Stimulated activated CD4-positive, alpha-beta T cell treated with anti-CD3 and anti-CD28 coated beads, TNF-alpha, amount 100 ng/mL, for 24 hours (primary cell): ENCODE data around the gene FBXW7.

Source experiments
- DNase-seq, 3 experiments: peaks; one replicate each; pipeline ENCODE4 v3.0.0-alpha.2; 2020; ENCODE audit warnings: low read depth in 3 of 3

The FBXW7 gene

DNA sequence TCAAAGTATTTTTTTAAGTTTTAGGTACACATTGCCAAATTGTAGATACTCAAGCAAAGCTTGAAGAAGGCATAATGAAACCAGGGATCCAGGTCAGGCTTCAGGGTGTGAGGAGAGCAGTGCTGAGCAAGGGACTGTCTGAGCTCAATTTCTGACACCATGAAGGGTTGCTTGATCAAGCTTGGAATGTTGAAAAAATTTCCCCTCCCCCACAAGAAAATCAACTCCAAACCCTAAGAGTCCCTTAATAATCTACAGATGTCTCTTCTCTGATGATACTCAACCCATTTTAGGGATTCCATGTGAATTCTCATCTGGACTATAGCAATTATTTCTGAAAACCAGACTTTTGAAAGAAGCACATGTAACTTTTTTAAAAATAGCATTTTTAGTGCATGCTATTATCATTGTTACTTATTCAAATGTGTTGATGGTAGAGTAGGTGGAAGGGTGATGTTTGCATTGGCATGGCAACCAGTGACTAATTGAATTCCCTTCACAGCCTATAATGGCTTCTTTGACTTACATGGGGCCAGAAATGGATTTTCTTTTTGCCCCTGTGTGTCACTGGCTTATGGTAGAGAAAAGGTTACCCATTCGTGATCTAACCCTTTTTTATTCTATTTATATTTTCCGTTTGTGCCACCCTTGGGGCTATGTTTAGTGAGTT lies 252.0 kb downstream of the FBXW7 start:
- no peak for DNase-seq

DNA sequence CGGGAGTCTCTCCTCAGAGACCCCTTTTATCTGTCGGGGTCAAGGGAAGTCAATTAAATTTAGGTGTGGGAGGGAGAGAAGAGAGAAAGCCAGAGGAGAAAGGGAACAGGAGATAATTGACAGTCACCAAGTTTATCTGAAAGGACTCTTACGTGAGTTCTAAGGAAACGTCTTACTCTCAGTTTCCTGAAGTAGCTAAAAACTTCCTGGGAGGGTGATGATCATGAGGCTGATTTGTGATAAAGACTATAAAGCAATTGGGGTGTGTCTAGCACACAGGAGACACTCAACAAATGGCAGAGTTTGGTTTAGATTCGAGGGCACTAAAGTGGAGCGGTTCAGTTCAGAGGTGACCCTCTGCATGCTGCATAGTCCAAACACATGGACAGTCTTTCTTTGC lies 254.1 kb downstream of the FBXW7 start:
- no peak for DNase-seq

DNA sequence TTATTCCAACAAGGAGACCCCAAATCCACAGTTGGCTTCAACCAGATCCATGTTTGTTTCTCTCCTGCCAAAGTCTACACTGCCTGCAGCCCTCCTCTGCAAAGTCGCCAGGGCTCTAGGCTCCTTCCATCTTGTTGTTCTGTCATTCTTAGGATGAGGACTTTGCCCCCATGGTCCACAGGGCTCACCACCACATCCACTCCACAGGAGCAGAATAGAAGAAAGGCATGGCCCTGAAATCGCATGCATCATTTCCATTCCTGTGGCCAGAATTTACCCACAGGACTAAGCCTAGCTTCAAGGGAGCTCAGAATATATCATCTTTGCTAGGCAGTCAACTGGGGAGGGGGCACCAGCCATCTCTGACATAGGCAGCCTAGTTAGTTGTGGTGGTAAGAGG lies 254.7 kb downstream of the FBXW7 start:
- DNase-seq, result no peak

DNA sequence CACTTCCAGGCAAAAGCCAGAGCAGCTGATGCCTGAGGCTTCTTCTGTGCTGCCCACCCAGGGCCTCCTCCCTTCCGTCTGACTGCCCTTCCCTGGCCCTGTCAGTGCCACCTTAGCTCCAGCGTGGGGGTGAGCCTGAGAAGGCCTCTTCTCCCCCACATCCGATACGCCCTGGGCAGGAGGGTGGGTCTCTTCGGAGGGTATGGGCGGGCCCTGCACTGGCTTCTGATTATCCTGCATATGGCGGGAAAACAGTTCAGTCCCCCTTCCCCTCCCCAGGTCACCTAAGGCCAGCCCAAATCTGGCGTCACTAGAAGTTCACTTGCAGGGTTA lies 256.7 kb downstream of the FBXW7 start:
- DNase-seq, result no peak

DNA sequence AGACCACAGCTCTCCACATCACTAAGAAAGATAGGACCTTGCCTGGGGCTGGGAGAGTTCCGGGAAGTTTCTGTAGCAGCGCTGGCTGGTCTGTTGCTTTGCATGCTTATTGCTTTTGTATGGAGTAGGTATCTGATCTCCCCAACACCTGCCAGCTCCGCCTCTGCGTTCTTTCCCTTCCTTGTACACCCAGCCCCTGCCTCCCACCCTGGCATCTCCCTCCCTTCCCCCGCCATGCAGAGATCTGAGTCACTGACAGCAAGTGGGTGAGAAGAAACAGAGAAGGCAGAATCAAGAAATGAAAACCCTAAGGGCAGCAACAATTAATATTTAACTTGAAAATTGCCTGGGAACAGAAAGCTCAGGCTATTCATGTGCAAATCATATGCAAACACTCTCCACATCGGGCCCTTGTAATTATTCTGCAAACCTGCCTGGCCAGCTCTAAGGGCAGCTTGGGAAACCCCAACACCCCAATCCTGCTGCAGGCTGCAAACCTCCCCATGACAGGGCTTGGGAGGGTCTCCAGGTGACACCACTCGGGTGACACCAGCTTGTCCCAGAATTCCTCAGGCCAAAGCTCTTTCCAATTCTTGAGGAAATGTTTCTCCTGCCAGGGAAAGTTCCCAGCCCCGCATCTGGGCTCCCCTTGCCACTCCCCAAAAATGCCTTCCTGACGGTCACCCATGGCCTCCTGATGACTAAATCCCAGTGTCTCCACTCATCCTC lies 257.2 kb downstream of the FBXW7 start:
- DNase-seq, result no peak

DNA sequence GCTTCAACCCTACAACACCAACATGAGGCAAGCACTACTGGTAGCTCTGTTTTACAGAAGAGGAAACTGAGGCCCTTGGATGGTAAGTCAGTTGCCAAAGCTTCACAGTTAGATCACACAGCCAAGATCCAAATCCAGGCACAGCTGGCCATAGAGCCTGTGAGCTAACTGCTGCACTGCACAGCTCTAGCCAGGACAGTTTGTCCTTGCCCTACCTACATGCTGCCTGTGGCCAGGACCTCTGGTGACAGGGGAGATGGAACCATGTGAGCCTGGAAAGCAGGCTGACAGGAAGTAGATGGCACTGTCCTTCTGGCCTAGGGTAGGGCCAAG lies 257.8 kb downstream of the FBXW7 start:
- no peak for DNase-seq

DNA sequence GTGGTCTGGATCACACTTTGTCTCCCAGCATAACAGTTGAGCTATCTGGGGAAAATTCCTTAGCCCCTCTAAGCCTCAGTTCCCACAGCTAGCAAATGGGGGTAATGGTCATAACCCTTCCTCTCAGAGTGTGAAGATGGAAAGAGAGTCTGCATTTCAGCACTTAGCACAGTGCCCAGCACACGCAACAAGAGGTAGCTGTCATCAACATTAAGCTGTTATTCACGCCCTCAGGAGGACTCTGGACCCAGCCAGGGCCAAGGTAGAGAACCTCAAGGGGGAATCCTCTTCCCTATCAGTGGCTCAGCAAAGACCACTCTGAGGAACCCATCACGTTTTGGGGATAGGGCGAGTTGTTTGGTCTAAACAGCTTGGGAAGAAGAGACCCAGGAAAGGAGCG lies 258.6 kb downstream of the FBXW7 start:
- DNase-seq, result no peak

DNA sequence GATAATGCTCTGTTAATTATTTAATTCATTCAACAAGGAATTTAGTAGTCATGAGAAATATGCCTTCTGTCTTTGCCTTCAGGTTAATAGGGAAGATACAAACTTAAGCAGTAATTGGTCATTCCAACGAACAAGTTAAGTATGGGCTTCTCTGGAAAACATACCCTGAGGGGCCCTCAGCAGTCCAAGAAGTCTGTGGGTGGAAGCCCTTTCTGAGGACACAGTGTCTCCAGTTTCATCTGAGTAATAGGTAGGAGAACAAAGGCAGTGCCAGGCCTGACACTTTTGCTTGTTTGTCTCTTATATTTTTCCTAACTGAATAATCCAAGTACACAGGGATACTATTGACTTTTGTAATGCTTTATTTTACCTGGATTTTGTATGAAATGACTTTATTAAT lies 262.5 kb downstream of the FBXW7 start:
- no peak for DNase-seq
